T-helper 1 cell (primary cell): ENCODE measurements around the gene NSMCE4A.
A peak's percentile ranks its signal among the peaks of the same experiment; 100 is the strongest.
"Not testable (repeated sequence)": the region's sequence is repeated elsewhere in the genome, so short reads cannot be mapped to it uniquely, and the experiment has no call there.

Source experiments
- DNase-seq, 5 donors: peaks; one replicate each; pipeline ENCODE4 v3.0.0-alpha.2; 2012 to 2020

The NSMCE4A gene

GRCh38 chr10:121930268-121931085, 44.5 kb downstream of the NSMCE4A start:
- DNase-seq, result not testable (repeated sequence)

DNA sequence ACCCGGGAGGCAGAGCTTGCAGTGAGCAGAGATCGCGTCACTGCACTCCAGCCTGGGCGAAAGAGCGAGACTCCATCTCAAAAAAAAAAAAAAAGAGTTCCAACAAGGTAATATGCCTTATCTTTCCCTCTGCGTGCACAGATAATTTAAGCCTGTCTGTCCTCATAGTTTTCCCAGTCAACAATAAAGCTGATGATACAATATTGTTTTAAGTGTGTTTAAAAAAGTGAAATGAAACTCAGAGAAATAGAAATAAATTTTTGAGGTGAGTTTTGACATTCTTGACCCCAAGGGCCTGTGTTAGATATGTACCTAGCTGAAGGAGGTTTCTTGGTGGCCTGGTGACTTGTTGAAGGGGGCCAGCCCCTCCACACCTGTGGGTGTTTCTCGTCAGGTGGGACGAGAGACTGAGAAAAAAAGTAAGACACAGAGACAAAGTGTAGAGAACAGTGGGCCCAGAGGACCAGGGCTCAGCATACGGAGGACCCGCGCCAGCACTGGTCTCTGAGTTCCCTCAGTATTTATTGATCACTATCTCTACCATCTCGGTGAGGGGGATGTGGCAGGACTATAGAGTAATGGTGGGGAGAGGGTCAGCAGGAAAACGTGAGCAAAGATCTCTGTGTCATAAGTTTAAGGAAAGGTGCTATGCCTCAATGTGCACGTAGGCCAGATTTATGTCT, 45.3 kb downstream of the NSMCE4A start:
- not testable (repeated sequence) for DNase-seq

DNA sequence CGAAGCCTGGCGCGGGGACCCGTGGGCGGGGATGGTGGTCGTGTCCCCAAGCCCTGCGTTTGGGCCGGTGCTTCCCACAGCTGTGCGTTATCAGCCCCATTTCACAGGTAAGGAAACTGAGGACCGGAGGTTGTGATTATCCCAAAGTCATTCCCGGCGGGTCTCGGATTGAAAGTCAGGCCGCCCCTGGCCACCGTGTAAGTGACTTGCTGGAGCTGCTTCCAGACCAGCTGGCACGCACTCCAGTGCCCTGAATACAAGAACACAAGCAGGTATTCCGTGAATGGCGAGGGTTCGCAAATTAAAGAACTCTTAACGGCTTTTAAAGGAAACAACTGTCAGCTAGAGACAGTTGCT, 46.5 kb downstream of the NSMCE4A start:
- peak in 1 of 5 donors; percentile 29 for DNase-seq

GRCh38 chr10:121927841-121928527, 47.0 kb downstream of the NSMCE4A start, which contains the start of gene ATE1:
TSS of gene ATE1 (minus strand) at chr10:121928031. CDS start at chr10:121927949, 82 bp downstream.
- DNase-seq, result peak; percentile 68 to 83 (median 75)

DNA sequence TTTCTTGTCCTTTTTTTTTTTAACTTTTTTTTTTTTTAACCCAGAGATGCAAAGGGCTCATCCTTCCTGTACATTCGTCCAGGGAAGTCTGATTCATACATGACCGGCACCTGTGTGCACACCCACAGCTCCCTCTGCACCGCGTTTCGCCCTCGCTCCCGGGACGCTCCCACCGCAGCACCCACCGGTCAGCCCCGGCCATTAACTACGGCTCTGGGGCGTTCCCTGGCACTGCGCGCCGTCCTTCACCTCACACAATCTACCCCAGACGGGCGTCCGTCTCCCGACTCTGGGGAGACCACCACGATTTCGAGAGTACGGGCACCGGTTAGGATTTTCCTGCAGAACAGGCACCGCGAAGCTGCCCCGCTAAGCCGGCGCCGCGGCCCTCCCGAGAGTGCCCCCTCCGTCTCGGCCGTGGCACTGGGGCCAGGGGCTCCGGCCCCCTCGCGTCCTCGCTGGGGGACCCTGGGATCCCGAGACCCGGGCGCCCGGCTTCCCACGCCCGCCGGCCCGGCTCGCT, 47.6 kb downstream of the NSMCE4A start:
- peak in 4 of 5 donors; percentile 7 to 29 (median 10) for DNase-seq

DNA sequence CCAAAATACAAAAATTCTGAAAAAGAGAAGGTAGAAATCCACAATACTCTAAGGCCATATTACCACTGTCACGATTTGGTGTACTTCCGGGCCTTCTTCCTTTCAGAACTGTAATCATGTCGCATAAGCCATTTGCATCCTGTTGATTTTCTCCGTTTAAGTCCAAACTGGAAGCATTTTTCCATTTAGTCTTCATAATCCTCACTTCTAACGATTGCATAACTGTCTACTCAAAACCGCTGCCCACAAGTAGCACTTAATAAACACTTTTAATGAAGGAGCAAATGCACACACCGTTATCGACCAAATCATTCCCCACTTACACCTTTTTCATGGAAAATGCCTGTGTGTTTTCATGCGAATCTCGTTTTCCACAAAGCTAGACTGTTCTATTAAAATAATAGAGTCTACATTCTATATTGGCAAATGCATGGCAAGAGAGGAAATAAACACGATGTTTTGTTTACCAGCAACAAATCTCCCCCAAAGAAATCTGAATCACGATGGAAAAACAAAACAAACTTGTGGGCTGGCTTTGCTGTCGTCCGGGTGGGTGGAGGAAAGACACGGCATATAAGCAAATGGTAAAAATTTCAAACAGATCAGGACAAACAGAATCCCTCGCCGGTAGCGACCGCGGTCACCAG, 48.2 kb downstream of the NSMCE4A start:
- peak in 2 of 5 donors; percentile 8 to 10 for DNase-seq

- DNase-seq, result no peak
Measured at GRCh38 chr10:121926157-121926556, 48.9 kb downstream of the NSMCE4A start.

DNA sequence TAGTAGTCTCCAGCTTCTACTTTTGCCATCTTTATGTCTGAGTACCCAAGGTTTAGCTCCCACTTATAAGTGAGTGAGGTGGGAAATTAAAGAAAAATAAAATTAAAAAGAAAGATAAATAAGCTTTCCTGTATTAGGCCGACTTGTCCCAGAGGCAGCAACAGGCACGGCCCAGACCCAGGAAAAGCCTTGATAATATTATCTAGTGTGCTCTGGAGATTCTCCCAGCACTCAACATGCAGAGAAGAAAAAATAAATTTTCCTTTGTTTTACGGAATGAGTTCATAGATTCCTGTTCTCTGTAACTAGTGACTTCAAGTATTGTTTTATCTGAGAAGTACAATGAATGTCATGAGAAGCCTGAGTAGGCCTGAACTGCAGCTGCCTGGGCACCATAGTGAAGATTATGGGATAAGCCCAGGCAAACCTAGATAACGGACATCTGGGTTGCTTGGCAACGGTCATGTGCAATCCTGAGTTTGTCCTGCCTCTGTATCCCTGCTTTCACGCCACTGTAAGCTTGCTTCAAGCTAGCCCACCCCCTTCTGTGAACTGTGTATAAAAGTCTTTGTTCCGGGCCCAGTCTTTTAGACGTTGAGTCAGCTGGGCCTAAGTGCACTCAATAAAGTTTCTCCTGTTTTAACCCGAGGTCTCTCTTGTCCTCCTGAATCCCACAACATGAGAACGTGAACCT, 53.6 kb downstream of the NSMCE4A start:
- no peak for DNase-seq

DNA sequence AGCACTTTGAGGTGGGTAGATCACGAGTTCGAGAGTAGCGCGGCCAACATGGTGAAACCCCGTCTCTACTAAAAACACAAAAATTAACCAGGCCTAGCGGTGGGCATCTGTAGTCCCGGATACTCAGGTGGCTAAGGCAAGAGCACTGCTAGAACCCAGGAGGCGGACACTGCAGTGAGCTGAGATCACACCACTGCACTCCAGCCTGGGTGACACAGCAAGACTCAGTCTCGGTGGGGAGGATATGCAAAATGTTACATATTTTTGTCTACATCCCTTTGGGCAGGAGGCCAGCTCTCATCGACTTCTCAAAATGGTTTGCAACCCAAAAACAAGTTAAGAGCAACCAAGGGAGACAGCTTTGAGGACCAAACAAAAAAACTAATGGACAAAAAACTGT, 55.4 kb downstream of the NSMCE4A start:
- no peak for DNase-seq

- DNase-seq, result not testable (repeated sequence)
Measured at GRCh38 chr10:121918800-121919199, 56.2 kb downstream of the NSMCE4A start.

GRCh38 chr10:121914661-121915060, 60.4 kb downstream of the NSMCE4A start:
- no peak for DNase-seq

DNA sequence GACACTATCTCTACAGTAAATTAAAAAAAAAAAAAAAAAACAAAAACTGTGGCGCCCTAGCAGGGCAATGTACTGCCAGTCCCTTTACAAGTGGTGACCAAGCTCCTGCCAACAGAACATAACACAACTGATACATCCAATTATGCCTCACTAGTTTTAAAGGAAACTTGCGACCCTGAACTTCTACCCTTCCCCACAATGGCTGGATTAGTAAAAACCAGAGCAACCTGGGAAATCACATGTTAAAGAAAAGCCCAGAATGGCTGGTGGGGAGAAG, 63.7 kb downstream of the NSMCE4A start:
- no peak for DNase-seq

DNA sequence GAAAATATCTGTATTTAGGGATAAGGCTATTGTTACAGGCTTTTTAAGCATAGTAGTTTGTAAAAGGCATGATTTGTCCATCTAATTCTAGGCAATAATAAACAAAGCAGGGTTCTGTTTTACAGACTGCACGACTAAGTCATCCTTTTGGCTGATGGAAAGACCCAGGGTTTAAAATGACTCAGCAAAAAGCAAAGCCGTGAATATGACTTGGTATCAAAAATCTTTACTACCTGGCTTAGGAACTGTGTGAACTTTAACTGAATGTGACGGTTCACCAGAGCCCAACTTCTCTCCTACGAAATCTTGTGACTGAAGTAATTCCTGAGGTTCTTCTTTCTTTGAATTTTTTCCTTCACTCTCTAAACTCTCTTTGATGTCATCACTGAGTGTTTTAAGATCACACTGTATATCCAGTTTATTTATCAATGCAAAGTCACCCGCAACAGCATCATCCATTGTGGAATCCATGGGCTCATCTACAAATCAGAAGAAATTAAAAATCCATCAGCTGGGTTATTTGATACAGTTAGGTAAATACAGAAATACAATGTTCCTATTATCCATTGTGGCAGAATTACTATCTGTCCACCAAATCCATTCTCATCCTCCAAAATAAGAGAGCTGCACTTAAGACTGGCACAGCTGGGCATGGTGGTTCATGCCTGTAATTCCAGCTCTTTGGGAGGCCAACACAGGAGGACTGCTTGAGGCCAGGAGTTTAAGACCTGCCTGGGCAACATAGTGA, 64.2 kb downstream of the NSMCE4A start:
- peak in 1 of 5 donors; percentile 31 for DNase-seq
